ENCODE measurements around the gene TEX10.
"Not testable (repeated sequence)": the region's sequence is repeated elsewhere in the genome, so short reads cannot be mapped to it uniquely, and the experiment has no call there.

The TEX10 gene

GRCh38 chr9:100351508-100351907 lies 1.2 kb downstream of the TEX10 start:
- Histone ChIP-seq H3K4me1 (ENCODE audit: control insufficient read depth in 1 of 2, insufficient read depth in 2 of 2, low read length in 2 of 2) (peaks cover 0 to 12% of the 10 kb centered on the region in 2 donors), H3K36me3 (ENCODE audit: control insufficient read depth in 1 of 2, insufficient read depth in 2 of 2, low read length in 2 of 2) (peaks cover 0 to 3% of the 10 kb centered on the region in 2 donors), H3K4me3 (ENCODE audit: low read depth in 1 of 2, low read length in 2 of 2) (peak overlapping the region; percentile 91 to 95), H3K9ac (ENCODE audit: low read depth in 1 of 2, low read length in 2 of 2) (peak overlapping the region in 1 of 2 donors; percentile 69), H3K27ac (ENCODE audit: low read depth, low read length) (no peak overlapping the region), H3K27me3 (ENCODE audit: control insufficient read depth in 1 of 2, insufficient read depth in 2 of 2, low read length in 2 of 2) (no peaks in the 10 kb centered on the region), H3K9me3 (ENCODE audit: control insufficient read depth in 1 of 2, low read length in 2 of 2) (no peaks in the 10 kb centered on the region)

GRCh38 chr9:100350188-100350587 lies 2.6 kb downstream of the TEX10 start:
- Histone ChIP-seq H3K4me1 (ENCODE audit: control insufficient read depth in 1 of 2, insufficient read depth in 2 of 2, low read length in 2 of 2) (peaks cover 0 to 12% of the 10 kb centered on the region in 2 donors), H3K9ac (ENCODE audit: low read depth in 1 of 2, low read length in 2 of 2) (no peak overlapping the region), H3K27me3 (ENCODE audit: control insufficient read depth in 1 of 2, insufficient read depth in 2 of 2, low read length in 2 of 2) (no peaks in the 10 kb centered on the region), H3K36me3 (ENCODE audit: control insufficient read depth in 1 of 2, insufficient read depth in 2 of 2, low read length in 2 of 2) (peaks cover 3 to 14% of the 10 kb centered on the region in 2 donors), H3K9me3 (ENCODE audit: control insufficient read depth in 1 of 2, low read length in 2 of 2) (no peaks in the 10 kb centered on the region), H3K4me3 (ENCODE audit: low read depth in 1 of 2, low read length in 2 of 2) (no peak overlapping the region), H3K27ac (ENCODE audit: low read depth, low read length) (no peak overlapping the region)

- no peak overlapping the region for H3K9ac ChIP-seq (ENCODE audit: low read depth in 1 of 2, low read length in 2 of 2)
- H3K27ac ChIP-seq (ENCODE audit: low read depth, low read length) = no peak overlapping the region
- H3K9me3 ChIP-seq (ENCODE audit: control insufficient read depth in 1 of 2, low read length in 2 of 2) = no peaks in the 10 kb centered on the region
- H3K27me3 ChIP-seq (ENCODE audit: control insufficient read depth in 1 of 2, insufficient read depth in 2 of 2, low read length in 2 of 2) = no peaks in the 10 kb centered on the region
- H3K4me3 ChIP-seq (ENCODE audit: low read depth in 1 of 2, low read length in 2 of 2) = no peak overlapping the region
- peaks cover 3 to 17% of the 10 kb centered on the region in 2 donors for H3K36me3 ChIP-seq (ENCODE audit: control insufficient read depth in 1 of 2, insufficient read depth in 2 of 2, low read length in 2 of 2)
- peaks cover 0 to 12% of the 10 kb centered on the region in 2 donors for H3K4me1 ChIP-seq (ENCODE audit: control insufficient read depth in 1 of 2, insufficient read depth in 2 of 2, low read length in 2 of 2)
Measured at GRCh38 chr9:100346836-100347235, 5.9 kb downstream of the TEX10 start.

GRCh38 chr9:100341889-100342288 lies 10.9 kb downstream of the TEX10 start:
- Histone ChIP-seq H3K36me3 (ENCODE audit: control insufficient read depth in 1 of 2, insufficient read depth in 2 of 2, low read length in 2 of 2) (peaks cover 3 to 22% of the 10 kb centered on the region in 2 donors), H3K9me3 (ENCODE audit: control insufficient read depth in 1 of 2, low read length in 2 of 2) (no peaks in the 10 kb centered on the region), H3K27me3 (ENCODE audit: control insufficient read depth in 1 of 2, insufficient read depth in 2 of 2, low read length in 2 of 2) (no peaks in the 10 kb centered on the region), H3K27ac (ENCODE audit: low read depth, low read length) (no peak overlapping the region), H3K4me1 (ENCODE audit: control insufficient read depth in 1 of 2, insufficient read depth in 2 of 2, low read length in 2 of 2) (no peaks in the 10 kb centered on the region), H3K4me3 (ENCODE audit: low read depth in 1 of 2, low read length in 2 of 2) (no peak overlapping the region), H3K9ac (ENCODE audit: low read depth in 1 of 2, low read length in 2 of 2) (no peak overlapping the region)

GRCh38 chr9:100340224-100340623 lies 12.5 kb downstream of the TEX10 start:
- Histone ChIP-seq H3K27me3 (ENCODE audit: control insufficient read depth in 1 of 2, insufficient read depth in 2 of 2, low read length in 2 of 2) (no peaks in the 10 kb centered on the region), H3K27ac (ENCODE audit: low read depth, low read length) (no peak overlapping the region), H3K9me3 (ENCODE audit: control insufficient read depth in 1 of 2, low read length in 2 of 2) (no peaks in the 10 kb centered on the region), H3K36me3 (ENCODE audit: control insufficient read depth in 1 of 2, insufficient read depth in 2 of 2, low read length in 2 of 2) (peaks cover 0 to 8% of the 10 kb centered on the region in 2 donors), H3K4me3 (ENCODE audit: low read depth in 1 of 2, low read length in 2 of 2) (no peak overlapping the region), H3K4me1 (ENCODE audit: control insufficient read depth in 1 of 2, insufficient read depth in 2 of 2, low read length in 2 of 2) (no peaks in the 10 kb centered on the region), H3K9ac (ENCODE audit: low read depth in 1 of 2, low read length in 2 of 2) (no peak overlapping the region)

GRCh38 chr9:100338736-100339135 lies 14.0 kb downstream of the TEX10 start:
- H3K4me1 ChIP-seq (ENCODE audit: control insufficient read depth in 1 of 2, insufficient read depth in 2 of 2, low read length in 2 of 2); H3K9ac ChIP-seq (ENCODE audit: low read depth in 1 of 2, low read length in 2 of 2); H3K27ac ChIP-seq (ENCODE audit: low read depth, low read length); H3K4me3 ChIP-seq (ENCODE audit: low read depth in 1 of 2, low read length in 2 of 2); H3K9me3 ChIP-seq (ENCODE audit: control insufficient read depth in 1 of 2, low read length in 2 of 2); H3K27me3 ChIP-seq (ENCODE audit: control insufficient read depth in 1 of 2, insufficient read depth in 2 of 2, low read length in 2 of 2); H3K36me3 ChIP-seq (ENCODE audit: control insufficient read depth in 1 of 2, insufficient read depth in 2 of 2, low read length in 2 of 2): not testable (repeated sequence)

- Histone ChIP-seq H3K36me3 (ENCODE audit: control insufficient read depth in 1 of 2, insufficient read depth in 2 of 2, low read length in 2 of 2) (peaks cover 6 to 24% of the 10 kb centered on the region in 2 donors), H3K4me1 (ENCODE audit: control insufficient read depth in 1 of 2, insufficient read depth in 2 of 2, low read length in 2 of 2) (no peaks in the 10 kb centered on the region), H3K27ac (ENCODE audit: low read depth, low read length) (no peak overlapping the region)
Measured at GRCh38 chr9:100324594-100325200, 28.0 kb downstream of the TEX10 start.

GRCh38 chr9:100322954-100323536 lies 29.7 kb downstream of the TEX10 start:
- H3K4me1 ChIP-seq (ENCODE audit: control insufficient read depth in 1 of 2, insufficient read depth in 2 of 2, low read length in 2 of 2) = no peaks in the 10 kb centered on the region
- H3K27me3 ChIP-seq (ENCODE audit: control insufficient read depth in 1 of 2, insufficient read depth in 2 of 2, low read length in 2 of 2) = no peaks in the 10 kb centered on the region
- no peak overlapping the region for H3K9ac ChIP-seq (ENCODE audit: low read depth in 1 of 2, low read length in 2 of 2)
- H3K9me3 ChIP-seq (ENCODE audit: control insufficient read depth in 1 of 2, low read length in 2 of 2) = no peaks in the 10 kb centered on the region
- peaks cover 4 to 23% of the 10 kb centered on the region in 2 donors for H3K36me3 ChIP-seq (ENCODE audit: control insufficient read depth in 1 of 2, insufficient read depth in 2 of 2, low read length in 2 of 2)
- no peak overlapping the region for H3K27ac ChIP-seq (ENCODE audit: low read depth, low read length)
- no peak overlapping the region for H3K4me3 ChIP-seq (ENCODE audit: low read depth in 1 of 2, low read length in 2 of 2)

More at GRCh38 chr9:100324594-100325200, 28.0 kb downstream of the TEX10 start:
- H3K27me3 ChIP-seq (ENCODE audit: control insufficient read depth in 1 of 2, insufficient read depth in 2 of 2, low read length in 2 of 2) = no peaks in the 10 kb centered on the region
- no peak overlapping the region for H3K4me3 ChIP-seq (ENCODE audit: low read depth in 1 of 2, low read length in 2 of 2)
- no peaks in the 10 kb centered on the region for H3K9me3 ChIP-seq (ENCODE audit: control insufficient read depth in 1 of 2, low read length in 2 of 2)
- no peak overlapping the region for H3K9ac ChIP-seq (ENCODE audit: low read depth in 1 of 2, low read length in 2 of 2)

GRCh38 chr9:100317706-100318105 lies 35.0 kb downstream of the TEX10 start:
- no peak overlapping the region for H3K9ac ChIP-seq (ENCODE audit: low read depth in 1 of 2, low read length in 2 of 2)
- no peaks in the 10 kb centered on the region for H3K9me3 ChIP-seq (ENCODE audit: control insufficient read depth in 1 of 2, low read length in 2 of 2)
- no peak overlapping the region for H3K4me3 ChIP-seq (ENCODE audit: low read depth in 1 of 2, low read length in 2 of 2)
- no peaks in the 10 kb centered on the region for H3K4me1 ChIP-seq (ENCODE audit: control insufficient read depth in 1 of 2, insufficient read depth in 2 of 2, low read length in 2 of 2)
- H3K27me3 ChIP-seq (ENCODE audit: control insufficient read depth in 1 of 2, insufficient read depth in 2 of 2, low read length in 2 of 2) = no peaks in the 10 kb centered on the region
- no peak overlapping the region for H3K27ac ChIP-seq (ENCODE audit: low read depth, low read length)
- peaks cover 13 to 19% of the 10 kb centered on the region in 2 donors for H3K36me3 ChIP-seq (ENCODE audit: control insufficient read depth in 1 of 2, insufficient read depth in 2 of 2, low read length in 2 of 2)

- H3K27ac ChIP-seq (ENCODE audit: low read depth, low read length) = no peak overlapping the region
- H3K36me3 ChIP-seq (ENCODE audit: control insufficient read depth in 1 of 2, insufficient read depth in 2 of 2, low read length in 2 of 2) = peaks cover 9 to 22% of the 10 kb centered on the region in 2 donors
- H3K4me1 ChIP-seq (ENCODE audit: control insufficient read depth in 1 of 2, insufficient read depth in 2 of 2, low read length in 2 of 2) = no peaks in the 10 kb centered on the region
- H3K27me3 ChIP-seq (ENCODE audit: control insufficient read depth in 1 of 2, insufficient read depth in 2 of 2, low read length in 2 of 2) = no peaks in the 10 kb centered on the region
- H3K9ac ChIP-seq (ENCODE audit: low read depth in 1 of 2, low read length in 2 of 2) = no peak overlapping the region
- no peak overlapping the region for H3K4me3 ChIP-seq (ENCODE audit: low read depth in 1 of 2, low read length in 2 of 2)
- H3K9me3 ChIP-seq (ENCODE audit: control insufficient read depth in 1 of 2, low read length in 2 of 2) = no peaks in the 10 kb centered on the region
Measured at GRCh38 chr9:100315561-100315960, 37.2 kb downstream of the TEX10 start.
